GM18951 (cell line): ENCODE measurements around the gene KNDC1.
"Not testable (repeated sequence)": the region's sequence is repeated elsewhere in the genome, so short reads cannot be mapped to it uniquely, and the experiment has no call there.

Source experiments
- POLR2A ChIP-seq: IDR thresholded peaks from 4 replicates; pipeline ENCODE4 v1.6.1; 2011; ENCODE audit warnings: mild to moderate bottlenecking; ENCODE audit not compliant: insufficient read length, insufficient read depth; ENCODE audit errors: extremely low read depth
- in situ Hi-C: fragments of 300-500 bp; cut with MboI; formaldehyde crosslinking; loops from one replicate; pipeline ENCODE4 v1.12.0; 2022; ENCODE audit warnings: low sequenced_read_pairs, mixed read lengths, inconsistent platforms; ENCODE audit not compliant: unreplicated experiment

KNDC1 gene, protein sequence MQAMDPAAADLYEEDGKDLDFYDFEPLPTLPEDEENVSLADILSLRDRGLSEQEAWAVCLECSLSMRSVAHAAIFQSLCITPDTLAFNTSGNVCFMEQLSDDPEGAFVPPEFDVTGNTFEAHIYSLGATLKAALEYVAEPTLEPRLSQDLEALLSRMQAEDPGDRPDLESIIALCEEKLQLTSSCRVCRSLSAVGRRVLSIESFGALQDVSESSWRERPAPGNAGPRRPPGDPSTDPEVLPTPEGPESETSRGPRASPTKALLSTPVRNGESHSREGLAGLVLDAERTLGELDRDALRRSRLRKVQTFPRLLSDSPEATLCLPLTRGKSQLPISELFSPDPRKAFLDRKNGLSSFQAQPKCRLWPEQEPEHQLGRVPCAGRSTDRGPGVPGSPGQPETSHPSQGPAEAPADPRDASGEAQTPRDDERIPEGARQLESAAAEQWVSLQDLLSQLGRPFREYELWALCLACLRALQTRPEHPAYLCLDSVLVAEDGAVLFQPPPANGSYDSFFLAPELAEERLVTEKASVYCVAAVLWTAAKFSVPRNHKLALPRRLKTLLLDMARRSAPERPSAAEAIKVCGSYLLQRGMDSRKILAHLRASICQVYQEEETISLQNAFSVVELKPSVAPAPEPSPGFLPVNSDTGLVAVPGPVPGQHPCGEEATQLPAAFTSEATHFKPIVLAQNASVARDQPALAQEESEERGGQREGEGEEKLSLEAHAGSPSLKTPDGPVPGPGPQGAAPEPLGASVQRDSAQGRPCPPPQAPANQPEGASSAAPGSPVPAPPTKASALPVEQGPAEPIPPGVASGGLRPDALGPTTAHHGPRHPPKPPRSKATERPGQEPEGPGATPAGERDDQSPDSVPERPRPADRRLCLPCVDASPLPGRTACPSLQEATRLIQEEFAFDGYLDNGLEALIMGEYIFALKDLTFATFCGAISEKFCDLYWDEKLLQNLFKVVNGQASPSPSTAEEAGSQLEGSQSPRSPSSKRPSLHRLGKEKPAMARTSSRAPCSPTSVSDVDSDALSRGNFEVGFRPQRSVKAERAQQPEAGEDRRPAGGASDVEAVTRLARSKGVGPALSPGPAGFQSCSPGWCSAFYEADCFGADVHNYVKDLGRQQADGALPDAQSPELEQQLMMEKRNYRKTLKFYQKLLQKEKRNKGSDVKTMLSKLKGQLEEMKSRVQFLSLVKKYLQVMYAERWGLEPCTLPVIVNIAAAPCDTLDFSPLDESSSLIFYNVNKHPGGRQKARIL (N-terminal part only)

DNA sequence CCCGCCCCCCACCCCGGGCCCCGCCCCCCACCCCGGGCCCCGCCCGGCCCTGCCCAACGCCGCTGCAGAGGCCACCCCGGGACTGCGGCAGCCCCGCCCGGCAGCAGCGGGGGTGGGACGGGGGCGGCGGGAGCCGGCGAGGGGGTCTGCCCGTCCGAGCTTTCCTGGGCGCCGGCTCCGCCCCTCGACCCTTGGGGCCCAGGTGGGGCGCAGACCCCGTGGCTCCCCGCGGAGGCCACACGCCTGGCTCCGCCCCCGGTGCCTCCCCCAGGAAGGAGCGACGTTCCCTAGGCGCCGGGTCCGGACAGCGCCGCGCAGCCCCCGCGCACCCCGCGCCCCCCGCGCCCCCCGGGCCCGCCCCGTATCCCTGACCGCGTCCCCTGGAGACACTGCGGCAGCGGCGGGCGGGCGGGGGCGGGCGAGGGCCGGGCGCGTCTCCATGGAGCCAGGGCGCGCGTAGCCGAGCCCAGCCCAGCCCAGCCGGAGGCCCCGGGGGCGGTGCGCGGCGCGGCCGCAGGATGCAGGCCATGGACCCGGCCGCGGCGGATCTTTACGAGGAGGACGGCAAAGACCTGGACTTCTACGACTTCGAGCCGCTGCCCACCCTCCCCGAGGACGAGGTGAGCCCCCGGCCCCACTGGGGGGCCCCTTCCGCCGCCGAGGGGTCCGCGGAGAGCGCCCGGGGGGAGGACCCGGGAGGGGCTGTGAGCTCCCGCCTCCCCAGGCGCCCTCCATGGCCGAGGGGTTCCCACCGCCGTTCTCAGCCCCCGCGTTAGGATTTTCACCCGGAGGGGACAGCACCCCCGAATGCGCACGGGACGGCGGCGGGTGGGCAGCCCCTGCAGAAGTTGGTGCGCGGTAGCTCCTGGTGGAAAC is at the start of gene KNDC1:
TSS of gene KNDC1 (plus strand) at position 270 of the 876 bp plus-strand sequence. CDS start at position 519, 249 bp downstream.
- TF ChIP-seq POLR2A = no peak
- in situ Hi-C loops = no loop called here

DNA sequence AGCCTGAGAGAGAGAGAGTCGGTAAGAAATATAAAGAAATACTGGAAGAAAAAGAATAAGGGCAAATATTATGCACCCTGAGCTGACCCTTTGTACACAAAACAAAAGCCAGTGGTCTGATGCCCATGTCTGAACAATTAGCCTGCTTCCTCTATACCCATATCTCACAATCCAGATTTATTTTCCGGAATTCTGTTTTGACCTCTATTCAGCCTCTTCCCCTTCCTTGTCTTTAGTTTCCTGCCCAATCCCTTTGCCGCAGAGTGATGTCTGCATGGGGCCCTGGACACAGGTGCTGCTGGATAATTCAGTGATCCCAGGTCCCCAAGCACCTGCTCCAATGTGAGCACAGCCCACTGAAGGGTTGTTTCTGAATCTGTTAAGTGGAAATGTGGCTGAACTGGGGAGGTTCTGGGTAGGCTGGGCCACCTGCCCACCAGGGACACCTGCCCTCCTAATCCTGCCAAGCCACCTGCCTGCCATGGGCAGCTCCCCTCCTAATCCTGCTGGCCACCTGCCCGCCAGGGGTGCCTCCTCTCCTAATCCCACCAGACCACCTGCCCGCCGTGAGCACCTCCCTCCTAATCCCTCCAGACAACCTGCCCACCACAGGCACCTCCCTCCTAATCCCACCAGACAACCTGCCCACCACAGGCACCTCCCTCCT is 49.3 kb upstream of the KNDC1 start:
- in situ Hi-C loops = no loop called here
- no peak for TF ChIP-seq POLR2A

DNA sequence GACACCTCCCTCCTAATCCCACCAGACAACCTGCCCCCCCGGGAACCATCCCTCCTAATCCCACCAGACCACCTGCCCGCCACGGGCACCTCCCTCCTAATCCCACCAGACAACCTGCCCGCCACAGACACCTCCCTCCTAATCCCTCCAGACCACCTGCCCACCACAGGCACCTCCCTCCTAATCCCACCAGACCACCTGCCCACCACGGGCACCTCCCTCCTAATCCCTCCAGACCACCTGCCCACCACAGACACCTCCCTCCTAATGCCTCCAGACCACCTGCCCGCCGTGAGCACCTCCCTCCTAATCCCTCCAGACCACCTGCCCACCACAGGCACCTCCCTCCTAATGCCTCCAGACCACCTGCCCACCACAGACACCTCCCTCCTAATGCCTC is 48.4 kb upstream of the KNDC1 start:
- in situ Hi-C loops = not testable (repeated sequence)

DNA sequence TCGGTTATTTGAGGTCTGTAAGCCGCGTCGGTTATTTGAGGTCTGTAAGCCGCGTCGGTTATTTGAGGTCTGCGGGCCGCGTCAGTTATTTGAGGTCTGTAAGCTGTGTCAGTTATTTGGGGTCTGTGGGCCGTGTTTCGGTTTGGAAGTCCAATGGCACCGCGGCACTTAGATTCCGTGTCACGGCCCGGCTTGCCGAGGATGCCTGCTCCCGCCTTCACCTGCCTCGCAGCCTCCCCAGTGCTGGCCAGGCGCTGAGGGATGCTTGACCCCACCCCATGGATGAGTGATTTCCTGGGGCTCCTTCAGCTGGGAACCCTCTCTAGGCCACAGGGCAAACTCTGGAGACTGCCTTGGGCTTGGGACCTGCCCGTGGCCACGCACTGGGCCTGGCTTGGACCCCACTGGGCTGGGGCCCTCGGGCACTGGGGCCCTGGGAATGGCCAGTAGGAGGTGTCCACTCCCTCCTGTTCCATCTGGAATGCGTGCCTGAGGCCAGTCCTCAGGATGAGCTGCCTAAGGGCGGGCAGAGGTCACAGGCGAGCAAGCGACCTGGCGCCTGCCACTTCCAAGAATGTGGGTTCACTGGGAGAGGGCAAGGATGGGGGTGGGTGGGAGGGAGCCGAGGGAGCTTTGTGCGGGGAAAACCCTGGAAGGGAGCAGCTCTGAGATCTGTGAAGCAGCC is 46.7 kb upstream of the KNDC1 start:
- in situ Hi-C loops = no loop called here
- TF ChIP-seq POLR2A = no peak

DNA sequence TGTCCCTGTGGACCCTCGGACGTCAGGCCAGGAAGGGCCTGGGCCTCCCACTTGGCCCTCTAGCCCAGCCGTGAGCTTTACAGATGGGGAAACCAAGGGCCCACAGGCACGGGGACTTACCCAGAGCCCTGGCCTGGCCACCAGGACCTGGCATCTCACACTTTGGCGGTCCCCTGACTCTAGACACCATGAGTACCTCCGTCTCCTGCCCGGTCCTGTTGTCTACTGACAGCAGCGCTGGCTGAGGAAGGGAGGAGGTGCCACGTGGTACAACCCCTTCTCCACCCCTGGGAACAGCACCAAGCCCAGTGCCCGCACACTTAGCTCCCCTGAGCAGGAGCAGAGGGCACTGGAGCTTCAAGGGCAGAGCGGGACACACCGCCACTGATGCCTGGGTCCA is 46.2 kb upstream of the KNDC1 start:
- in situ Hi-C loops = no loop called here
- no peak for TF ChIP-seq POLR2A

DNA sequence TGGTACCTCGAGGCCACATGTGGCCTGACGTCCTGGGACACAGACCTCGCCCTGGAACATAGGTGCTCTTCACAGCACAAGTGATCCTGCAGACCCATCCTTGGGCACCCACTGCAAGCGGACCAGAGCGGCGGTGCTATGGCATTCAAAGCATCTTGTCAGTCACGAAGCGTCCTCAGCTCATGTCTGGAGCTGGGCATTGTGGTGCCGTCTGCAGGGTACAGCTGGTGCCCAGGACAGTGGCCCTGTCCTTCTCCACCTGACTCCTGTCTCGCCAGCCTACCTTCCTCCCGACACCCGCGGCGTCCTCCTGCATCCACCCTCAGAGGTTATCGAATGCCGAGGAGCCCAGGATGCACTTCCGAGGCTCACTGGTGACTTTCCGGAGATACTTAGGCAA is 45.8 kb upstream of the KNDC1 start:
- in situ Hi-C loops = no loop called here
- TF ChIP-seq POLR2A = no peak

DNA sequence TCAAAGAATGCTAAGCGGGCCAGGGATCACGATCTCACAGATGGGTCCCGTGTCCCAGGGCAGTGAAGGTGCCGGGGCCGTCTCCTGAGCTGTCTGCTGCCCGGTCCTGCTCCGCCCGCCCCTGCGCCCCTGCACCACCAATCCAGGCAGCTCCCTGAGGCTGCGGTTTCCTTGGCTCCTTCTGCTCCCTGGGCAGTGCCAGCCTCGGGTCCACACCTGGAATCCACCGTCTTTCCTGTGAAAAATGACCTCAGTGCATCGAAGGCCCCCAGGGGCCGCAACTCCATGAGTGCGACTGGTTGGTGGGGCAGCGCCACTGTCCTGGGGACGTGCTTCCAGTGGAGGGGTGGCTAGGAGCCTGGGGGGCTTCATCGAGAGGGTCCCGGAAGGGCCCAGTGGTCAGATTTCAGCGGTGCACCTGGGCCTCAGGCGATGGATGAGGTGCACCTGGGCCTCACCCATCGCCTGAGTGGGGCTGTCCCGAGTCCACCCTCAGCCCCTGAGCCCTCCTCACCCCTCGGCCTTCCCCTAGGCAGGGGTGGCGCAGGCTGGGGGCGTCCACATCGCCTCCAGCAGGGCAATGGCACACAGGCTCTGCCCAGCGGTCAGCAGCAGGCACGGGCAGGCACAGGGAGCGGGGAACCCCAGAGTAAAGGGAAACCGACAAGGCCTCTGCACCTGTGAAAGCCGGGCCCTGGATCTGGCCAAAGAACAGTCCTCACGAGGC is 45.1 kb upstream of the KNDC1 start:
- TF ChIP-seq POLR2A = no peak
- in situ Hi-C loops = no loop called here

DNA sequence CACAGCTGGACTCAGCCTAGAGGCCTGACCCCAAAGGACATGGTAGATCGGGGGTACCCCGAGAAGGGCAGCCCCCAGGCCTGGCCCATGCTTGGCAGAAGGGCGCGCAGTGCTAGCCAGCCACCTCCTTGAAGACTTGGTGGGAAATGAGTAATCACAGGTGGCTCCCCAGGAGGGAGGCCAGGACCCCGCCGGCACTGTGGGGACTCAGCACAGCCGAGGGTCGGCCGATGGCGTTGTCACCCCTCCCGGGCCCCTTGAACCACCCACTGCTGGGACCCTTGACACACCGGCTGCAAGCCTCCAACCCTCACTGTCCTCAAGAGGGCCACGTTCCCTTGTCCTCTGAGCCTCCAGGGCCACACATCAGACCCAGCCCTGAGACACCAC is 44.6 kb upstream of the KNDC1 start:
- in situ Hi-C loops = no loop called here

DNA sequence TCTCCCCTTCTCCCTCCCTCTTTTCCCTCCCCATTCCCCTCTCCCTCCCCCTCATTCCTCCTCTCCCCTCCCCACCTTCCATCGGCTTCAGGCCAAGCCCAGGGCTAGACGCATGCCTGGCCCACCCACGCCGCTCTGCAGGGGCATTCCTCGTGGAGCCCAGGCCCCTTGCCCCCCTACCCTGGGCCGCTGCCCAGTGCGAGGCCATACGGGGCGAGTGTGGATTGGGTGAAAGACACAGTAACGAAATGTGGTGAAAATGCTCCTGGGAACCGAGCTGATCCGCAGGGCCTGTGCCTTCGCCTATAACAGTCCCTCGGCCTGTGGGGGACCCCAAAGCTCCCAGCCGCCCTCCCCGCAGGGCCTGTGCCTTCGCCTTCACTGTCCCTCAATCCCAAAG is 44.0 kb upstream of the KNDC1 start:
- TF ChIP-seq POLR2A = no peak
- in situ Hi-C loops = no loop called here

More for the DNA sequence above, 44.6 kb upstream of the KNDC1 start:
- no peak for TF ChIP-seq POLR2A

DNA sequence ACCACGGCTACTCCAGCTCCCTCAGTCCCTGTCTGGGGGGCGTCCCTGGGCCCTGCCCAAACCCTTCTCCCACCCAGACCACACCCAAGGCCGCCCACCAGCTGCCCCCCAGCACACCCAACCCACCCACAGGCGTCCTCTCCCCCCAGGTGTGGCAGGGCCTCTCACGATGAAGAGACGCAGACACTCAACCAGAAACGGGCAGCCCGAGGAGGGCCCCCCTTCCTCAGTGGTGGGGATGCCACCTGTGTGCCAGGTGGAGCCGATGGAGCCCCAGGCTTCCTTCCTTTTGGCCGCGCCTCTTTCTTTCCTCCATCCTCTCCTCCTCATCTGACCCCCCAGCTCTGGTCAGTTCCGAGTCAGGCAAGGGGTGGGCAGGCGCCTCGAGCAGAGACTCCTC is 43.6 kb upstream of the KNDC1 start:
- in situ Hi-C loops = no loop called here
- TF ChIP-seq POLR2A = no peak

DNA sequence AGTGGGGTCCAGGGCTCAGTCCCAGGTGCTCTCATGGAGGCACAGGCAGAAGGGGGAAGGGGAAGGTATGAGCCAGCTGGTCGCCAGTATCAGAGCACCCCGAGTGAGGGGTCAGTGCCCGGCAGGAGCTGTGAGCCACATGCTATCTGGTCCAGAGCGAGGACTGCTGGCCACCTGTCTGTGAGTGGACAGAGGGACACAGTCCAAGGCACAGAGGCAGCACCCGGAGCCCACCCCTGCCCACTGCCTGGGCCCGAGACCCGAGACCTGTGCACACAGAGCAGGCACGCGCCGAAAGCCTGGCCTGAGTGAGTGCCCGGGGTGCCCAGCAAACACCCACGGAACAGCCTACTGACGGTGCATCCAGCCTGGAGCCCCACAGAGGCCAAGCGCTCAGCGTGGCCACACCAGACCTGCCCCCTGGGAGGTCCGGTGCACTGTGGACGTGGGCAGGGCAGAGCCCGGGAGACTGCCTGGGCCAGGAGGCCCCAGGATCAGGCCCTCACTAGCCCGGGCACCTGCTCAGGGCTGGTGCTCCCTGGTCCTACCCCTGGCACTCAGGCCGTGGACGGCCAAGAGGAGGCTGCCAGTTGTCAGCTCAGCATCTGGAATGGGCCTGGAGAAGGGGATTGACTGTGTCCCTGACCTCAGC is 42.9 kb upstream of the KNDC1 start:
- TF ChIP-seq POLR2A = no peak
- in situ Hi-C loops = no loop called here
